ENCODE measurements around the gene LAMC1.

DNA sequence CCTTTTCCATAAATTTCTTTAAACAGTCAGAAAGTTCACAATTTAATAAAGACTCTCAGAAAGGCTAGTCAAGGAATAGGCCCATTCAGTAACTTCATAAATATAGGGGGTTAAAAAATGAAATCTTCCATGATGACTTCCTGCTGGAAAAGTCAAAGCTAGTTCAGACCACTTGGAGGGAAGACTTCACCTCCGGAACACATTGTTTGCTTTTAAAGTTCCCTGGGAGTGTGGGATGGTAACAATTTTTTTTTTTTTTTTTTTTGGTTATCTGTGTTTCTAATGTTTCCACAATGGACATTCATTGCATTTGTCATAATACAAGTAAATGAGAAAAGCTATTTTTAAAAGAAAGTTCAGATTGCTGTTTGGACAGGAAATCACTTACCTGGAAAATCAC lies 144.5 kb downstream of the LAMC1 start:
- TF ChIP-seq RAD21 (IDR thresholded peaks at IDR 0.05; ENCODE audit: low read depth) (no peak), EZH2 (IDR thresholded peaks at IDR 0.05) (no peak), SIN3A (IDR thresholded peaks at IDR 0.05; ENCODE audit: low read depth) (no peak), POLR2A (IDR thresholded peaks at IDR 0.05; ENCODE audit: borderline replicate concordance, extremely low read depth, insufficient read depth, insufficient read length) (no peak), POLR2AphosphoS5 (IDR thresholded peaks at IDR 0.05; ENCODE audit: low read depth, low read length) (no peak), CEBPB (IDR thresholded peaks at IDR 0.05; ENCODE audit: low read depth) (no peak), EGR1 (IDR thresholded peaks at IDR 0.05; ENCODE audit: low read depth) (no peak), JUND (IDR thresholded peaks at IDR 0.05) (no peak), ZNF274 (IDR thresholded peaks at IDR 0.05; ENCODE audit: low read depth, low read length) (no peak)
- TF ChIP-seq, protein P1, sequence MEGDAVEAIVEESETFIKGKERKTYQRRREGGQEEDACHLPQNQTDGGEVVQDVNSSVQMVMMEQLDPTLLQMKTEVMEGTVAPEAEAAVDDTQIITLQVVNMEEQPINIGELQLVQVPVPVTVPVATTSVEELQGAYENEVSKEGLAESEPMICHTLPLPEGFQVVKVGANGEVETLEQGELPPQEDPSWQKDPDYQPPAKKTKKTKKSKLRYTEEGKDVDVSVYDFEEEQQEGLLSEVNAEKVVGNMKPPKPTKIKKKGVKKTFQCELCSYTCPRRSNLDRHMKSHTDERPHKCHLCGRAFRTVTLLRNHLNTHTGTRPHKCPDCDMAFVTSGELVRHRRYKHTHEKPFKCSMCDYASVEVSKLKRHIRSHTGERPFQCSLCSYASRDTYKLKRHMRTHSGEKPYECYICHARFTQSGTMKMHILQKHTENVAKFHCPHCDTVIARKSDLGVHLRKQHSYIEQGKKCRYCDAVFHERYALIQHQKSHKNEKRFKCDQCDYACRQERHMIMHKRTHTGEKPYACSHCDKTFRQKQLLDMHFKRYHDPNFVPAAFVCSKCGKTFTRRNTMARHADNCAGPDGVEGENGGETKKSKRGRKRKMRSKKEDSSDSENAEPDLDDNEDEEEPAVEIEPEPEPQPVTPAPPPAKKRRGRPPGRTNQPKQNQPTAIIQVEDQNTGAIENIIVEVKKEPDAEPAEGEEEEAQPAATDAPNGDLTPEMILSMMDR (IDR thresholded peaks at IDR 0.05 in 2 of 3, conservative IDR thresholded peaks at IDR 0.05 in 1 of 3; ENCODE audit: borderline replicate concordance in 1 of 3, insufficient read depth in 1 of 3, low read depth in 2 of 3, low read length in 2 of 3): no peak

All from HCT116 (cell line).